ENCODE results near the gene CYP26B1. TPM values are rescaled to one million over a fixed set of nuclear protein-coding genes. Genes with fewer than 3 reads are reported as not detected.

Gene CYP26B1
- total RNA-seq, 1 donor from 2014 or later = 1.2 TPM

DNA sequence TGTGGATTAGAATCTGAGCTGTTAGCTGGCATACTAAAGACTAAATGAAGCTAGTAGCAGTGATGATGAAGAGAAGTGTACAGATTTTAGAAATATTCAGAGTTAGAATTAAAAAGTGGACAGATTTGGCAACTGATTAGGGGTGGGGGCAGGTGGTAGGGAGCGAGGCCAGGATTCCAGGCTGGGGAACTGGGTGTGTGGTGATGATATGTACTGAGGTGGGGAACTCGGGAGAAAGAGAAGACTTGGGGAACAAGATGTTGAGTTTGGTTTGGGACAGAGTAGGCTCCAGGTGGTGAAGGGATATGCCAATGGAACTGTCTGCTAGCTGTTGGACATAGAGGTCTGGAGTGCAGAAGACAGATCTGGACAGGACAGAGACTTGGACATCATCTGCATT is 9.2 kb upstream of the CYP26B1 start:
- Mint-ChIP-seq H3K4me3 (ENCODE audit: unreplicated experiment) (no peak overlapping the region), H3K27ac (ENCODE audit: unreplicated experiment) (no peak overlapping the region), H3K9me3 (ENCODE audit: unreplicated experiment) (no peaks in the 10 kb centered on the region), H3K4me1 (ENCODE audit: unreplicated experiment) (peaks cover 24% of the 10 kb centered on the region), H3K36me3 (ENCODE audit: low read depth, unreplicated experiment) (peaks cover 3% of the 10 kb centered on the region), H3K27me3 (ENCODE audit: unreplicated experiment) (peaks cover 6% of the 10 kb centered on the region)
- no peak for DNase-seq (ENCODE audit: low spot score)
- TF ChIP-seq, protein P1, sequence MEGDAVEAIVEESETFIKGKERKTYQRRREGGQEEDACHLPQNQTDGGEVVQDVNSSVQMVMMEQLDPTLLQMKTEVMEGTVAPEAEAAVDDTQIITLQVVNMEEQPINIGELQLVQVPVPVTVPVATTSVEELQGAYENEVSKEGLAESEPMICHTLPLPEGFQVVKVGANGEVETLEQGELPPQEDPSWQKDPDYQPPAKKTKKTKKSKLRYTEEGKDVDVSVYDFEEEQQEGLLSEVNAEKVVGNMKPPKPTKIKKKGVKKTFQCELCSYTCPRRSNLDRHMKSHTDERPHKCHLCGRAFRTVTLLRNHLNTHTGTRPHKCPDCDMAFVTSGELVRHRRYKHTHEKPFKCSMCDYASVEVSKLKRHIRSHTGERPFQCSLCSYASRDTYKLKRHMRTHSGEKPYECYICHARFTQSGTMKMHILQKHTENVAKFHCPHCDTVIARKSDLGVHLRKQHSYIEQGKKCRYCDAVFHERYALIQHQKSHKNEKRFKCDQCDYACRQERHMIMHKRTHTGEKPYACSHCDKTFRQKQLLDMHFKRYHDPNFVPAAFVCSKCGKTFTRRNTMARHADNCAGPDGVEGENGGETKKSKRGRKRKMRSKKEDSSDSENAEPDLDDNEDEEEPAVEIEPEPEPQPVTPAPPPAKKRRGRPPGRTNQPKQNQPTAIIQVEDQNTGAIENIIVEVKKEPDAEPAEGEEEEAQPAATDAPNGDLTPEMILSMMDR (IDR thresholded peaks at IDR 0.05; ENCODE audit: unreplicated experiment) = no peak

- Mint-ChIP-seq H3K36me3 (ENCODE audit: low read depth, unreplicated experiment) (peaks cover 3% of the 10 kb centered on the region), H3K27ac (ENCODE audit: unreplicated experiment) (no peak overlapping the region), H3K4me3 (ENCODE audit: unreplicated experiment) (no peak overlapping the region), H3K9me3 (ENCODE audit: unreplicated experiment) (no peaks in the 10 kb centered on the region), H3K4me1 (ENCODE audit: unreplicated experiment) (peaks cover 21% of the 10 kb centered on the region), H3K27me3 (ENCODE audit: unreplicated experiment) (peaks cover 9% of the 10 kb centered on the region)
- TF ChIP-seq, protein P1 (IDR thresholded peaks at IDR 0.05; ENCODE audit: unreplicated experiment) = no peak
- DNase-seq (ENCODE audit: low spot score) = no peak
These were observed 8.1 kb upstream of the CYP26B1 start for GRCh38 chr2:72155737-72156136.

- Mint-ChIP-seq H3K9me3 (ENCODE audit: unreplicated experiment) (no peaks in the 10 kb centered on the region), H3K4me1 (ENCODE audit: unreplicated experiment) (peaks cover 21% of the 10 kb centered on the region), H3K36me3 (ENCODE audit: low read depth, unreplicated experiment) (peaks cover 3% of the 10 kb centered on the region), H3K27me3 (ENCODE audit: unreplicated experiment) (peaks cover 15% of the 10 kb centered on the region), H3K4me3 (ENCODE audit: unreplicated experiment) (no peak overlapping the region), H3K27ac (ENCODE audit: unreplicated experiment) (no peak overlapping the region)
- TF ChIP-seq, protein P1 (IDR thresholded peaks at IDR 0.05; ENCODE audit: unreplicated experiment) = no peak
- DNase-seq (ENCODE audit: low spot score) = no peak
These were observed 7.5 kb upstream of the CYP26B1 start for GRCh38 chr2:72155151-72155550.

DNA sequence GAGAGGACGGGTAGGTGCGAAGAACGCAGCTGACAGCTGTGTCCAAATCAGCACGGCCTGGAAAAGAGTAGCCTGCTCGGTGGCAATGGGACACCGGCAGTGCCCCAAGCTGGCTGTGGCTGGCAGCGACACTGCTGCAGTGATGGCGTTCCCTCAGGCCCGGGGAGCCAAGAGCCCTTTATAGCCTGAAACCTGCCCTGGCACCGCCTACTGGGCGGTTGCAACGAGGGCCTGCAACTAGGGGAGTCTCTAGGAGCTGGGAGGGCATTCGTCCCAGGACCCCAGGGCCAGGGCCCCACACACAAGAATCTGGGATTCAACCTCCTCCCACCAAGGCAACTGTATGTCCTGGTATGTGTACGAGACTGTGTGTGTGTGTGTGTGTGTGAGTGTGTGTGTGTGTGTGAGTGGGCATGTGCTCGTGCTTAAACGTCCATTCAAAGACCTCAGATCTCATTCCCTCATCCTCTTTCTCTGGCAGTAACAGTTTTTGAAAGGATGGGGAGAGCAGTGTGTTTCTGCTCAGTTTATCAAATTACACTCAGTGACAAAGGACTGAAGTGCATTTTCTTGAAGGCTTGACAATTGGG is 6.8 kb upstream of the CYP26B1 start:
- Mint-ChIP-seq H3K9me3 (ENCODE audit: unreplicated experiment) (no peaks in the 10 kb centered on the region), H3K4me1 (ENCODE audit: unreplicated experiment) (peaks cover 25% of the 10 kb centered on the region), H3K36me3 (ENCODE audit: low read depth, unreplicated experiment) (peaks cover 3% of the 10 kb centered on the region), H3K27ac (ENCODE audit: unreplicated experiment) (no peak overlapping the region), H3K4me3 (ENCODE audit: unreplicated experiment) (no peak overlapping the region), H3K27me3 (ENCODE audit: unreplicated experiment) (peaks cover 22% of the 10 kb centered on the region)
- TF ChIP-seq, protein P1 (IDR thresholded peaks at IDR 0.05; ENCODE audit: unreplicated experiment) = no peak
- no peak for DNase-seq (ENCODE audit: low spot score)

- H3K4me1 Mint-ChIP-seq (ENCODE audit: unreplicated experiment) = peaks cover 30% of the 10 kb centered on the region
- peaks cover 3% of the 10 kb centered on the region for H3K36me3 Mint-ChIP-seq (ENCODE audit: low read depth, unreplicated experiment)
- DNase-seq (ENCODE audit: low spot score) = no peak
- peaks cover 27% of the 10 kb centered on the region for H3K27me3 Mint-ChIP-seq (ENCODE audit: unreplicated experiment)
- H3K9me3 Mint-ChIP-seq (ENCODE audit: unreplicated experiment) = no peaks in the 10 kb centered on the region
- H3K27ac Mint-ChIP-seq (ENCODE audit: unreplicated experiment) = no peak overlapping the region
- TF ChIP-seq, protein P1 (IDR thresholded peaks at IDR 0.05; ENCODE audit: unreplicated experiment) = no peak
- H3K4me3 Mint-ChIP-seq (ENCODE audit: unreplicated experiment) = no peak overlapping the region
These were observed 6.3 kb upstream of the CYP26B1 start for GRCh38 chr2:72153924-72154323.
